ENCODE data around the gene FARP1. TPM values are rescaled to one million over a fixed set of nuclear protein-coding genes. Genes with fewer than 3 reads are reported as not detected.

Gene FARP1
- total RNA-seq, 2 experiments from 2014 or later = not detected

GRCh38 chr13:98322091-98322718 is 179.3 kb downstream of the FARP1 start:
- Histone ChIP-seq H3K27ac (ENCODE audit: low read depth, low read length, poor library complexity, severe bottlenecking) (no peak overlapping the region), H2AFZ (ENCODE audit: low read length) (no peak overlapping the region), H3K4me3 (ENCODE audit: low read depth, low read length, poor library complexity, severe bottlenecking) (no peak overlapping the region), H3K36me3 (ENCODE audit: insufficient read depth, low read length) (no peaks in the 10 kb centered on the region), H3K4me2 (ENCODE audit: low read length) (no peak overlapping the region), H3K9me3 (ENCODE audit: low read length) (no peaks in the 10 kb centered on the region), H4K20me1 (ENCODE audit: insufficient read depth, low read length) (no peaks in the 10 kb centered on the region), H3K4me1 (ENCODE audit: insufficient read depth, low read length, poor library complexity, severe bottlenecking) (no peaks in the 10 kb centered on the region), H3K9me2 (ENCODE audit: insufficient read depth, low read length) (no peaks in the 10 kb centered on the region), H3K79me2 (ENCODE audit: insufficient read depth, low read depth, low read length) (no peaks in the 10 kb centered on the region)
- ChIA-PET POLR2A (interaction anchor here (0.6 kb wide), 1 partner anchor 28 kb away, joined by 5 read pairs; no protein-coding TSS in a partner anchor), CTCF (ENCODE audit: unreplicated experiment) (no interaction called here)
- BruUV-seq (replicated peaks) = no TSS peak
- no peak for DNase-seq (ENCODE audit: low spot score)
- intact Hi-C loops (cut with micrococcal nuclease; ENCODE audit: unreplicated experiment) = no loop called here
- TF ChIP-seq CTCF (conservative IDR thresholded peaks at IDR 0.05; ENCODE audit: low read length) (no peak), EZH2phosphoT487 (IDR thresholded peaks at IDR 0.05; ENCODE audit: borderline replicate concordance, low read depth, low read length) (no peak)

- H3K4me1 ChIP-seq (ENCODE audit: insufficient read depth, low read length, poor library complexity, severe bottlenecking) = no peaks in the 10 kb centered on the region
- H4K20me1 ChIP-seq (ENCODE audit: insufficient read depth, low read length) = no peaks in the 10 kb centered on the region
- no peaks in the 10 kb centered on the region for H3K9me3 ChIP-seq (ENCODE audit: low read length)
- H3K4me3 ChIP-seq (ENCODE audit: low read depth, low read length, poor library complexity, severe bottlenecking) = no peak overlapping the region
- POLR2A ChIA-PET = no interaction called here
- DNase-seq (ENCODE audit: low spot score) = no peak
- H3K4me2 ChIP-seq (ENCODE audit: low read length) = no peak overlapping the region
- H3K79me2 ChIP-seq (ENCODE audit: insufficient read depth, low read depth, low read length) = no peaks in the 10 kb centered on the region
- CTCF ChIA-PET (ENCODE audit: unreplicated experiment) = no interaction called here
- intact Hi-C loops (cut with micrococcal nuclease; ENCODE audit: unreplicated experiment) = no loop called here
- no peaks in the 10 kb centered on the region for H3K36me3 ChIP-seq (ENCODE audit: insufficient read depth, low read length)
- no peak overlapping the region for H2AFZ ChIP-seq (ENCODE audit: low read length)
- TF ChIP-seq EZH2phosphoT487 (IDR thresholded peaks at IDR 0.05; ENCODE audit: borderline replicate concordance, low read depth, low read length) (no peak), CTCF (conservative IDR thresholded peaks at IDR 0.05; ENCODE audit: low read length) (no peak)
- no TSS peak for BruUV-seq (replicated peaks)
- no peaks in the 10 kb centered on the region for H3K9me2 ChIP-seq (ENCODE audit: insufficient read depth, low read length)
- H3K27ac ChIP-seq (ENCODE audit: low read depth, low read length, poor library complexity, severe bottlenecking) = no peak overlapping the region
Measured at GRCh38 chr13:98324105-98324504, 181.2 kb downstream of the FARP1 start.

GRCh38 chr13:98325724-98326123 is 182.8 kb downstream of the FARP1 start:
- H2AFZ ChIP-seq (ENCODE audit: low read length) = no peak overlapping the region
- no peaks in the 10 kb centered on the region for H3K36me3 ChIP-seq (ENCODE audit: insufficient read depth, low read length)
- TF ChIP-seq CTCF (conservative IDR thresholded peaks at IDR 0.05; ENCODE audit: low read length) = no peak
- no peak for TF ChIP-seq EZH2phosphoT487 (IDR thresholded peaks at IDR 0.05; ENCODE audit: borderline replicate concordance, low read depth, low read length)
- no peak for DNase-seq (ENCODE audit: low spot score)
- H3K9me2 ChIP-seq (ENCODE audit: insufficient read depth, low read length) = no peaks in the 10 kb centered on the region
- ChIA-PET POLR2A (no interaction called here), CTCF (ENCODE audit: unreplicated experiment) (no interaction called here)
- H3K9me3 ChIP-seq (ENCODE audit: low read length) = no peaks in the 10 kb centered on the region
- H3K79me2 ChIP-seq (ENCODE audit: insufficient read depth, low read depth, low read length) = no peaks in the 10 kb centered on the region
- H4K20me1 ChIP-seq (ENCODE audit: insufficient read depth, low read length) = no peaks in the 10 kb centered on the region
- H3K4me2 ChIP-seq (ENCODE audit: low read length) = no peak overlapping the region
- intact Hi-C loops (cut with micrococcal nuclease; ENCODE audit: unreplicated experiment) = no loop called here
- no peaks in the 10 kb centered on the region for H3K4me1 ChIP-seq (ENCODE audit: insufficient read depth, low read length, poor library complexity, severe bottlenecking)
- H3K27ac ChIP-seq (ENCODE audit: low read depth, low read length, poor library complexity, severe bottlenecking) = no peak overlapping the region
- no peak overlapping the region for H3K4me3 ChIP-seq (ENCODE audit: low read depth, low read length, poor library complexity, severe bottlenecking)
- BruUV-seq (replicated peaks) = no TSS peak
